CD4-positive, alpha-beta T cell (primary cell): ENCODE data around the gene PCDHA7. TPM values are rescaled to one million over a fixed set of nuclear protein-coding genes. Genes with fewer than 3 reads are reported as not detected.
"Not testable (repeated sequence)": the region's sequence is repeated elsewhere in the genome, so short reads cannot be mapped to it uniquely, and the experiment has no call there.

ENCODE experiments used
- ATAC-seq: fragments of 200-7000 bp; cut with Tn5 transposase; one replicate; pipeline ENCODE4 v1.10.0; 2022; ENCODE audit warnings: mild to moderate bottlenecking; ENCODE audit not compliant: poor library complexity
- CTCF ChIA-PET: fragments of 350-600 bp; sonication (Branson Sonifier 250); formaldehyde crosslinking; loops from one replicate; lab custom pipeline; 2021; ENCODE audit warnings: antibody characterized with exemption, inconsistent platforms; lab: Charles Lee
- POLR2A ChIA-PET: fragments of 350-600 bp; sonication (Branson Sonifier 250); formaldehyde crosslinking; loops from one replicate; lab custom pipeline; 2021; ENCODE audit warnings: antibody characterized with exemption, inconsistent platforms; lab: Charles Lee
- DNase-seq, 14 experiments: peaks; one replicate each; pipeline ENCODE4 v3.0.0-alpha.2; 2013 to 2020; ENCODE audit warnings: mixed read lengths in 2 of 14
- H3K27ac ChIP-seq, 2 donors: one replicate each; pipeline versions ENCODE4 v1.5.1 to v1.7.0; 2013; ENCODE audit warnings: low read length in 2 of 2, low read depth in 1 of 2, mild to moderate bottlenecking in 1 of 2
- H3K27me3 ChIP-seq, 2 experiments: 1 replicate in 1 of 2; 2 replicates in 1 of 2; pipeline versions ENCODE4 v1.6.1 to v1.7.0; 2013; ENCODE audit warnings: low read length in 2 of 2, control low read depth in 1 of 2, mild to moderate bottlenecking in 1 of 2, moderate library complexity in 1 of 2; ENCODE audit not compliant: insufficient read depth in 2 of 2, control insufficient read depth in 1 of 2
- H3K36me3 ChIP-seq: one replicate; pipeline ENCODE4 v1.6.1; 2013; ENCODE audit warnings: low read length, control low read depth; ENCODE audit not compliant: insufficient read depth
- H3K4me1 ChIP-seq: one replicate; pipeline ENCODE4 v1.6.1; 2013; ENCODE audit warnings: low read length, control low read depth; ENCODE audit not compliant: insufficient read depth
- H3K4me3 ChIP-seq: one replicate; pipeline ENCODE4 v1.5.1; 2013; ENCODE audit warnings: mild to moderate bottlenecking, low read length, moderate library complexity
- H3K9me3 ChIP-seq, 2 experiments: 1 replicate in 1 of 2; 2 replicates in 1 of 2; pipeline versions ENCODE4 v1.6.1 to v1.7.0; 2013; ENCODE audit warnings: low read length in 2 of 2, mild to moderate bottlenecking in 2 of 2, control low read depth in 1 of 2, moderate library complexity in 1 of 2; ENCODE audit not compliant: control insufficient read depth in 1 of 2, insufficient read depth in 1 of 2
- H3K27ac Mint-ChIP-seq: one replicate; pipeline ENCODE4 v1.8.0; 2020; ENCODE audit warnings: mixed read lengths
- H3K27me3 Mint-ChIP-seq: one replicate; pipeline ENCODE4 v1.8.0; 2021; ENCODE audit warnings: mixed read lengths
- H3K36me3 Mint-ChIP-seq: one replicate; pipeline ENCODE4 v1.8.0; 2021; ENCODE audit warnings: low read depth, mixed read lengths
- H3K4me1 Mint-ChIP-seq: one replicate; pipeline ENCODE4 v1.8.0; 2021; ENCODE audit warnings: low read depth, mixed read lengths
- H3K4me3 Mint-ChIP-seq: one replicate; pipeline ENCODE4 v1.8.0; 2020; ENCODE audit warnings: mild to moderate bottlenecking, mixed read lengths
- H3K9me3 Mint-ChIP-seq: one replicate; pipeline ENCODE4 v1.8.0; 2020; ENCODE audit warnings: mixed read lengths
- CTCF ChIP-seq: fragments of 200-600 bp; IDR thresholded peaks from one replicate; pipeline ENCODE4 v1.8.0; 2022; ENCODE audit warnings: antibody characterized with exemption, mild to moderate bottlenecking
- intact Hi-C, 2 experiments: fragments of 100-400 bp; cut with DNase I in 1 of 2; cut with micrococcal nuclease in 1 of 2; formaldehyde crosslinking; loops; one replicate each; pipeline versions ENCODE4 v1.15.1 to v1.9.0; 2023 to 2025; cut with DNase I, micrococcal nuclease
- total RNA-seq, 174 experiments: library from RNA in 2 of 174; stranded (reverse) in 2 of 174; gene quantifications; one replicate each; pipeline ENCODE4 v1.2.3 and lab custom pipeline; 2021 to 2026

The PCDHA7 gene
- total RNA-seq, 2 experiments from 2014 or later = not detected

GRCh38 chr5:140791089-140791488, 43.0 kb upstream of the PCDHA7 start:
- intact Hi-C loops = no loop called here
- H3K27me3 Mint-ChIP-seq = peaks cover 78% of the 10 kb centered on the region
- ATAC-seq (no peak), DNase-seq (no peak)
- no peak overlapping the region for H3K4me3 Mint-ChIP-seq
- POLR2A ChIA-PET = no interaction called here
- Histone ChIP-seq H3K4me1 (no peaks in the 10 kb centered on the region), H3K4me3 (no peak overlapping the region), H3K27me3 (peaks cover 30 to 33% of the 10 kb centered on the region in 2 experiments), H3K27ac (no peak overlapping the region), H3K9me3 (peaks cover 43 to 75% of the 10 kb centered on the region in 2 experiments), H3K36me3 (no peaks in the 10 kb centered on the region)
- no peak for TF ChIP-seq CTCF
- H3K9me3 Mint-ChIP-seq = peaks cover 14% of the 10 kb centered on the region
- no peaks in the 10 kb centered on the region for H3K4me1 Mint-ChIP-seq
- peaks cover 36% of the 10 kb centered on the region for H3K36me3 Mint-ChIP-seq
- H3K27ac Mint-ChIP-seq = no peak overlapping the region
- CTCF ChIA-PET = no interaction called here

GRCh38 chr5:140794595-140795258, 39.3 kb upstream of the PCDHA7 start, which contains the start of gene PCDHA2:
Gene PCDHA2, plus strand, starts transcription at chr5:140794852.
- no peaks in the 10 kb centered on the region for H3K4me1 Mint-ChIP-seq
- peaks cover 14% of the 10 kb centered on the region for H3K9me3 Mint-ChIP-seq
- peaks cover 15 to 19% of the 10 kb centered on the region in 2 experiments for H3K27me3 ChIP-seq
- CTCF ChIA-PET = no interaction called here
- TF ChIP-seq CTCF = no peak
- H3K27ac ChIP-seq = no peak within 1 kb of the TSS
- no peaks in the 10 kb centered on the region for H3K4me1 ChIP-seq
- no peak within 1 kb of the TSS for H3K4me3 ChIP-seq
- ATAC-seq (no peak), DNase-seq (no peak)
- intact Hi-C loops = no loop called here
- POLR2A ChIA-PET = no interaction called here
- peaks cover 64% of the 10 kb centered on the region for H3K27me3 Mint-ChIP-seq
- no peak within 1 kb of the TSS for H3K4me3 Mint-ChIP-seq
- peaks cover 24 to 43% of the 10 kb centered on the region in 2 experiments for H3K9me3 ChIP-seq
- no peak within 1 kb of the TSS for H3K27ac Mint-ChIP-seq
- H3K36me3 Mint-ChIP-seq = peaks cover 29% of the 10 kb centered on the region
- no peaks in the 10 kb centered on the region for H3K36me3 ChIP-seq

GRCh38 chr5:140795259-140795641, 38.8 kb upstream of the PCDHA7 start:
- ATAC-seq (no peak), DNase-seq (no peak)
- Histone ChIP-seq H3K4me3 (no peak overlapping the region), H3K36me3 (no peaks in the 10 kb centered on the region), H3K27me3 (peaks cover 15 to 16% of the 10 kb centered on the region in 2 experiments), H3K9me3 (peaks cover 24 to 38% of the 10 kb centered on the region in 2 experiments), H3K27ac (no peak overlapping the region), H3K4me1 (no peaks in the 10 kb centered on the region)
- CTCF ChIA-PET = no interaction called here
- POLR2A ChIA-PET = no interaction called here
- Mint-ChIP-seq H3K9me3 (peaks cover 18% of the 10 kb centered on the region), H3K4me3 (no peak overlapping the region), H3K4me1 (no peaks in the 10 kb centered on the region), H3K27me3 (peaks cover 66% of the 10 kb centered on the region), H3K36me3 (peaks cover 27% of the 10 kb centered on the region), H3K27ac (no peak overlapping the region)
- intact Hi-C loops = no loop called here
- TF ChIP-seq CTCF = no peak

GRCh38 chr5:140796072-140796717, 37.9 kb upstream of the PCDHA7 start:
- H3K27ac Mint-ChIP-seq, POLR2A ChIA-PET, H3K4me1 Mint-ChIP-seq, H3K36me3 ChIP-seq, H3K4me3 Mint-ChIP-seq, H3K4me3 ChIP-seq, CTCF ChIA-PET, H3K27ac ChIP-seq, ATAC-seq, DNase-seq, intact Hi-C loops, H3K4me1 ChIP-seq: not testable (repeated sequence)
- Mint-ChIP-seq H3K9me3 (peaks cover 16% of the 10 kb centered on the region), H3K27me3 (peaks cover 58% of the 10 kb centered on the region), H3K36me3 (peaks cover 27% of the 10 kb centered on the region)
- peaks cover 27 to 42% of the 10 kb centered on the region in 2 experiments for H3K9me3 ChIP-seq
- H3K27me3 ChIP-seq = peaks cover 16 to 19% of the 10 kb centered on the region in 2 experiments
